ENCODE data around the gene NFYC.

Gene NFYC

DNA sequence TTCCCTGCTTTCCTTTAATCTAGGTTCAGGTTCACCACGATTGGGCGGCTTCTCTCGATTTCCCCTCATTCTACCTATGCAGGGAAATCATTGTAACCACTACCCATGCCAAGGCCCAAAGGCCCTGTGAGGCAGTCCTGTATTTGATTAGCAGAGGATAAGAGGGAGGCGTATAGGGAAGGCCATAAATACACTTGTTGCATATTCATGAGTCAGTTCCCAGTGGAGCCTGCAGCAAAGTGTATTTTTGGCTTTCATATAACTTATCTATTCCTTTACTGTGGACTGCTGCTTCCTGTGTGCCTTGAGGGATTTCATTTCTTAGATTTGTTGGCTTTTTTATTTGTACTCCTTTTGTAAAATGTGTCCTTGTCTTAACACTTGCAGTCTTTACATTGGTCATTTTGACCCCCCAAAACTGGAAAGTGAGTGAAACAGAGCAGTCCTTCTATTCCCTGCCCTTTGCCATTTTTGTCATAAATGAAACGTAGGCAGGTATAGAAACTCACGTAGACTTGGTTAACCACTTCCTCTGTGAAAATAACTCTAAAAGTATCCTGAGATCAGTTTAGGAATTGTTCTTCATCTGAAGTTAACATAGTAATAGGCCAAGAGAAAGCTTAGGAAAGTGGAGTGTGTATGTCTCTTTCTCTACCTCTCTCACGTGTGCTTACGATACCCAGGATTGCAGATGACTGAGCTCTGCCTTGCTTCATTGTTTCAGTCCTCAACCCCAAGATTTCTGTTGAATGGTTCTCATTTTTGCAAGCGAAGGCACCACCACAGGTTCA lies 72.4 kb downstream of the NFYC start:
- DNase-seq (ENCODE audit: extremely low read depth, low read depth): no peak
- TF ChIP-seq, protein P1, sequence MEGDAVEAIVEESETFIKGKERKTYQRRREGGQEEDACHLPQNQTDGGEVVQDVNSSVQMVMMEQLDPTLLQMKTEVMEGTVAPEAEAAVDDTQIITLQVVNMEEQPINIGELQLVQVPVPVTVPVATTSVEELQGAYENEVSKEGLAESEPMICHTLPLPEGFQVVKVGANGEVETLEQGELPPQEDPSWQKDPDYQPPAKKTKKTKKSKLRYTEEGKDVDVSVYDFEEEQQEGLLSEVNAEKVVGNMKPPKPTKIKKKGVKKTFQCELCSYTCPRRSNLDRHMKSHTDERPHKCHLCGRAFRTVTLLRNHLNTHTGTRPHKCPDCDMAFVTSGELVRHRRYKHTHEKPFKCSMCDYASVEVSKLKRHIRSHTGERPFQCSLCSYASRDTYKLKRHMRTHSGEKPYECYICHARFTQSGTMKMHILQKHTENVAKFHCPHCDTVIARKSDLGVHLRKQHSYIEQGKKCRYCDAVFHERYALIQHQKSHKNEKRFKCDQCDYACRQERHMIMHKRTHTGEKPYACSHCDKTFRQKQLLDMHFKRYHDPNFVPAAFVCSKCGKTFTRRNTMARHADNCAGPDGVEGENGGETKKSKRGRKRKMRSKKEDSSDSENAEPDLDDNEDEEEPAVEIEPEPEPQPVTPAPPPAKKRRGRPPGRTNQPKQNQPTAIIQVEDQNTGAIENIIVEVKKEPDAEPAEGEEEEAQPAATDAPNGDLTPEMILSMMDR (IDR thresholded peaks at IDR 0.05; ENCODE audit: low read depth, low read length): no peak

DNA sequence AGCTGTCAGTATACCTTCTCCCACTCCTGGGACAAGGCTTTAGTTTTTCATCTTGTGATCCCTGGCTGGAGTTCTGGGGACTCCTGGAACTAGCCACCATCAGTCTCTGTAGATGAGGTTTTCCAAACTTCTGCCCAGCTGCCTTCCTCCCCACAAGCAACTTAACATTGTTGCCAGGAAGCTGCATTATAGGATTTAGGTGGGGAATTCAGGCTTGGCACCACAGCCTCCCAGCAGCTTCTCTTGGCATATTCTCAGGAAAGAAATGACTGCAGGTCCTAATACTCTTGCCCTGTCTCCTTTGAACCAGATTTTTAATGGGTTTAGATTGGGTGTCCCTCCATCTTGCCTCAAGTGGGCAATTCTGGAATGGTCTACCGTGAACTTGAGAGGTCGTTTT lies 73.5 kb downstream of the NFYC start:
- DNase-seq (ENCODE audit: extremely low read depth, low read depth): no peak
- TF ChIP-seq, protein P1 (IDR thresholded peaks at IDR 0.05; ENCODE audit: low read depth, low read length): no peak

DNA sequence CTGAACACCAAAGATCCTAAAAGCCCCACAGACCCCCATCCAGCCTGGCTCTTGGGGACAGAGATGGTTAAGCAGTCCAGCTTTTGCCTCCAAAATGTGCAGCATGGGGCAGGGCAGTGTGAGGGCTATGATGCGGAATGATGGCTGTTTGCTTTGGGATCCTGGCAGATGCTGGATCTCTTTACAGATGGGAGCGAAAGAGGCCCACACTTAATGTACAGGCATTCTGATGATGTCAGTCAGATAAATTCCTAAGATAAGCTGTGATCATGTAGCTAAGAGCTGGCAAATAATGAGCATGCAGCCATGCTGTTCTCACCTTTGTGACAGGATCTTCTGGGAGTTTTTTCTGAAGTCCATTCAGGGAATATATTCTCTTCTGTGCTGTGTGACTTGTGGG lies 74.5 kb downstream of the NFYC start:
- TF ChIP-seq, protein P1 (IDR thresholded peaks at IDR 0.05; ENCODE audit: low read depth, low read length): no peak
- DNase-seq (ENCODE audit: extremely low read depth, low read depth): no peak

DNA sequence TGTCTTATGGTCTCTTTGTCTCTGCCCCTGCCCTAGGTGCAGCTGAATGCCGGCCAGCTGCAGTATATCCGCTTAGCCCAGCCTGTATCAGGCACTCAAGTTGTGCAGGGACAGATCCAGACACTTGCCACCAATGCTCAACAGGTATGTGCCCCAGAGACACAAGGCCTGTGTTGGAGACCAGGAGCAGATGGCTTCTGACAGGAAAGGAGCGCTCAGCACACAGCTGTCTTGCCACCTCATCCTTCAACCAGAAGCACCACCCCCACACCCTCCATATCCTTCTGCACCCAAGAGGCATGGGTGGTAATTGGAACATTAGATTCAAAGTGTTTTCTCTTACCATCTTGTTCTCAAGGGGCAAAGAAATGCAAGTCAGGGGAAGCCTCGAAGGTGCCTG lies 75.1 kb downstream of the NFYC start:
- DNase-seq (ENCODE audit: extremely low read depth, low read depth): no peak
- TF ChIP-seq, protein P1 (IDR thresholded peaks at IDR 0.05; ENCODE audit: low read depth, low read length): no peak

DNA sequence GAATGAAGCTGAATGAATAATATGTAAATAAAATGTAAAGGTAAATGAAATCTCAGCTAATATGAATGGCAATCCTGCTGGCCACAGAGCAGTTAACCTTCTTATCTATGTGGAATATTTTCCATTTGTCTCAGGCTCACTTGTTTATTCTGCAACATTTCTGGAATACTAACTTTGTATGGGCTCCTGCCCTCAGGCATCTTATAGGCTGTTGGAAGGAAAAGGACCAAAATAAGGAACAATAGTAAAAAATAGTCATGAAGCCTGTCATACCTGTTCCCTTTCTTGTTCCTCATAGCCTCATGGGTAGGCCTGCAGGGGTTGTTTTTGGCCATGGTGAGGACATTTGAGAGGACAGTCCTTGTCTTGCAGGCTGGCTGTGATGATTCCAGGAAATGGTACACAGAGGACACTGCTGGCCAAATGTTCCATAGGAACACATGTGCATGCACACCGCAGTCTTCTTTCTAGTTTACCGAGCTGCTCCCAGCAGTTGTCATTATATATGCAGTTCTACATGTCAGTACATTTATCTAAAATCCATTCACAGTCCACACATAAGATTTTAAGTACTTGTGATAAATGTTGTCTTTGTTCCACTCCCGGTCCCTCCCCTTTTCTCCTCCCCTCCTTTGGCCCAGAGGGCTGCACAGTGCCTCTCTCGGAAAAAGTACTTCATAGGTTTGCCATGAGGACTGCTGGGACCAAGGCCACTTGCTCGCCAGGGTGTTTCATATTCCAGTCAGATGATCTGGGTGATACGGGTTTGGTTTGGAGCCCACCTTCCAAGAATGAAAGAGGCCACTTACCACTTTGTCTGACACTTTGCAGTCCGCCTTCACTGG lies 76.9 kb downstream of the NFYC start:
- TF ChIP-seq, protein P1 (IDR thresholded peaks at IDR 0.05; ENCODE audit: low read depth, low read length): no peak
- DNase-seq (ENCODE audit: extremely low read depth, low read depth): no peak

DNA sequence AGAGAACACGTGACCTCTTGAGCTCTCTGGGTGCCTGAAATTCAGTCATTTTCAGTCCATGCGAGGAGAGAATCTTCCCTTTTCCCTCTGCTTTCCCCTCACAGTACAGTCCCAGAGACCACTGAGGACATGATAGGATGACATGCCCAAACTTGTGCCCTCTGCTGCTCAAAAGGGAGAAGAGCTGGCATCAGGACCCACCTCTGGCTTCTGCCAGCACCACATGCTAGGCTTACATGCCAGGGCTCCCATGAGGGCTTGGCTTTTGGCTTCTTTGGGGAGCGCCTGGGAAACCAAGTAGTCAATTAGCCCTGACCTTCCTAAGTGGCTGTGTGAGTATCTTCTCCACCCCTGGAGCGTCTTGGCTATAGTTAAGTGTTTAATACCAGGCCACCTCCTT lies 78.3 kb downstream of the NFYC start:
- TF ChIP-seq, protein P1 (IDR thresholded peaks at IDR 0.05; ENCODE audit: low read depth, low read length): peak; percentile 17
- DNase-seq (ENCODE audit: extremely low read depth, low read depth): no peak
